ENCODE results near the gene TNMD. TPM values are rescaled to one million over a fixed set of nuclear protein-coding genes. Genes with fewer than 3 reads are reported as not detected.

TNMD gene
- total and polyA plus RNA-seq, 10 of the 15 experiments (the other 5 are each of a cell fraction or from before 2014, with no cell fraction given): not detected

DNA sequence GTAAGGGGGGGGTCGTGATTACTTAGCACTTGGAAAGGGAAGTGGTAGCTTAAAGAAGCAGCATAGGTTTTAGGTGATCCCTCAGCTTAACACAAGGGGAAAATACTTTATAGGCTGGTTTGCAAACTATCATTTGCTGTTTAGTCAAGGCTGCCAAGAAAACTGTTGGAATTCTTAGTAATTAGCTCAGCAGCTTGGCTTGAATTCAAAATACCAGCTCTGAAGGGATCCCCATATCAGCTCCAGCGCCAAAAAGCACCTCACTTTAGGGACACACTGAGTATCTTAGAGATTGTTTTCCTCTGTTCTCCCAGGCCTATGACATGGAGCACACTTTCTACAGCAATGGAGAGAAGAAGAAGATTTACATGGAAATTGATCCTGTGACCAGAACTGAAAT lies 8.8 kb downstream of the TNMD start:
- Histone ChIP-seq H3K27ac (ENCODE audit: control insufficient read depth, insufficient read depth) (no peak overlapping the region), H3K36me3 (ENCODE audit: control insufficient read depth in 2 of 2, insufficient read depth in 2 of 2, low read length in 1 of 2) (no peaks in the 10 kb centered on the region), H3K9ac (ENCODE audit: control insufficient read depth, insufficient read depth, low read length) (no peak overlapping the region), H3K4me1 (ENCODE audit: control insufficient read depth, insufficient read depth, low read length) (no peaks in the 10 kb centered on the region), H3K79me2 (ENCODE audit: control insufficient read depth, insufficient read depth, low read length) (no peaks in the 10 kb centered on the region), H3K9me3 (replicated peaks; ENCODE audit: control insufficient read depth, insufficient read depth, low read length) (no peaks in the 10 kb centered on the region), H2AFZ (ENCODE audit: control insufficient read depth, low read depth, low read length) (no peak overlapping the region), H4K20me1 (ENCODE audit: control insufficient read depth, insufficient read depth) (no peaks in the 10 kb centered on the region), H3K27me3 (replicated peaks in 1 of 2; ENCODE audit: control insufficient read depth in 2 of 2, insufficient read depth in 2 of 2, low read length in 1 of 2) (no peaks in the 10 kb centered on the region), H3K4me2 (ENCODE audit: control insufficient read depth, insufficient read depth) (no peak overlapping the region), H3K4me3 (no peak overlapping the region)
- DNase-seq (ENCODE audit: low read depth, low spot score) (no peak), ATAC-seq (no peak), FAIRE-seq (no peak)
- CTCF ChIA-PET: no interaction called here
- BruUV-seq (replicated peaks): no TSS peak
- in situ Hi-C loops (cut with MboI): no loop called here
- TF ChIP-seq SMARCA5 (IDR thresholded peaks at IDR 0.05) (no peak), SUPT20H (IDR thresholded peaks at IDR 0.05; ENCODE audit: borderline replicate concordance, control insufficient read depth, low read depth, low read length) (no peak)
- TF ChIP-seq, protein P1, sequence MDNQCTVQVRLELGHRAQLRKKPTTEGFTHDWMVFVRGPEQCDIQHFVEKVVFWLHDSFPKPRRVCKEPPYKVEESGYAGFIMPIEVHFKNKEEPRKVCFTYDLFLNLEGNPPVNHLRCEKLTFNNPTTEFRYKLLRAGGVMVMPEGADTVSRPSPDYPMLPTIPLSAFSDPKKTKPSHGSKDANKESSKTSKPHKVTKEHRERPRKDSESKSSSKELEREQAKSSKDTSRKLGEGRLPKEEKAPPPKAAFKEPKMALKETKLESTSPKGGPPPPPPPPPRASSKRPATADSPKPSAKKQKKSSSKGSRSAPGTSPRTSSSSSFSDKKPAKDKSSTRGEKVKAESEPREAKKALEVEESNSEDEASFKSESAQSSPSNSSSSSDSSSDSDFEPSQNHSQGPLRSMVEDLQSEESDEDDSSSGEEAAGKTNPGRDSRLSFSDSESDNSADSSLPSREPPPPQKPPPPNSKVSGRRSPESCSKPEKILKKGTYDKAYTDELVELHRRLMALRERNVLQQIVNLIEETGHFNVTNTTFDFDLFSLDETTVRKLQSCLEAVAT (IDR thresholded peaks at IDR 0.05): no peak
- POLR2A ChIA-PET: no interaction called here
- intact Hi-C loops (cut with micrococcal nuclease; ENCODE audit: unreplicated experiment): no loop called here
- WGBS (ENCODE audit: insufficient coverage, insufficient replicate concordance, low lambda C conversion rate, missing lambda C conversion rate): 0% methylated on average over 2 of the region's 2 CpGs
- SMC1A ChIA-PET (ENCODE audit: uncharacterized antibody, unreplicated experiment): no interaction called here
- RAD21 ChIA-PET (ENCODE audit: unreplicated experiment): no interaction called here

DNA sequence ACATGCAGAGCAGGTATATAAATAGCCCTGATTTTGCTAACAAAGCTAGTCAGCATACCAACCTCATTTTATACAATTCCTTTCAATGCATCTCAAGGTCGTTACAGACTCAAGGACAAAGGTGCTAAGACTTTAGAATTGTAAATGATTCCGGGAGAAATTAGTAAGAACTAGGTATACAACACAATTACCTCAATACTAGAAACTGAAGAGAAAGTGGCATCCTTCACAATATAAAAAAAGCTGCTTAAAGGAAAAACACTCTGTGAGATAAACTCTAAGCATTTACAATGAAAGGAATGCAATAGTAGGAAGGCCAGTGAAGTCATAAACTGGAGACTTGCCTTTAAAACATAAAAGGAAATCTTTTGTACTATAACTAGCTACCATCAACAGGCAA lies 11.9 kb downstream of the TNMD start:
- no peaks in the 10 kb centered on the region for H3K79me2 ChIP-seq (ENCODE audit: control insufficient read depth, insufficient read depth, low read length)
- FAIRE-seq (no peak), ATAC-seq (no peak), DNase-seq (ENCODE audit: low read depth, low spot score) (no peak)
- H3K4me3 ChIP-seq: no peak overlapping the region
- ChIA-PET POLR2A (no interaction called here), SMC1A (ENCODE audit: uncharacterized antibody, unreplicated experiment) (interaction anchor here (0.6 kb wide), 1 partner anchor 91 kb away, joined by 4 read pairs; no protein-coding TSS in a partner anchor), RAD21 (ENCODE audit: unreplicated experiment) (no interaction called here), CTCF (no interaction called here)
- no peak overlapping the region for H2AFZ ChIP-seq (ENCODE audit: control insufficient read depth, low read depth, low read length)
- no peak overlapping the region for H3K27ac ChIP-seq (ENCODE audit: control insufficient read depth, insufficient read depth)
- H3K9me3 ChIP-seq (replicated peaks; ENCODE audit: control insufficient read depth, insufficient read depth, low read length): no peaks in the 10 kb centered on the region
- no peaks in the 10 kb centered on the region for H3K4me1 ChIP-seq (ENCODE audit: control insufficient read depth, insufficient read depth, low read length)
- 27% methylated on average over 2 of the region's 2 CpGs for WGBS (ENCODE audit: insufficient coverage, insufficient replicate concordance, low lambda C conversion rate, missing lambda C conversion rate)
- in situ Hi-C loops (cut with MboI): no loop called here
- no peaks in the 10 kb centered on the region; a peak in 1 of 4 replicates for H3K27me3 ChIP-seq (replicated peaks in 1 of 2; ENCODE audit: control insufficient read depth in 2 of 2, insufficient read depth in 2 of 2, low read length in 1 of 2)
- no peak for TF ChIP-seq CBX3 (IDR thresholded peaks at IDR 0.05; ENCODE audit: borderline replicate concordance, low read depth)
- TF ChIP-seq TCF3 (IDR thresholded peaks at IDR 0.05; ENCODE audit: borderline replicate concordance, insufficient read depth, low read depth, low read length): no peak
- TF ChIP-seq, protein P2, sequence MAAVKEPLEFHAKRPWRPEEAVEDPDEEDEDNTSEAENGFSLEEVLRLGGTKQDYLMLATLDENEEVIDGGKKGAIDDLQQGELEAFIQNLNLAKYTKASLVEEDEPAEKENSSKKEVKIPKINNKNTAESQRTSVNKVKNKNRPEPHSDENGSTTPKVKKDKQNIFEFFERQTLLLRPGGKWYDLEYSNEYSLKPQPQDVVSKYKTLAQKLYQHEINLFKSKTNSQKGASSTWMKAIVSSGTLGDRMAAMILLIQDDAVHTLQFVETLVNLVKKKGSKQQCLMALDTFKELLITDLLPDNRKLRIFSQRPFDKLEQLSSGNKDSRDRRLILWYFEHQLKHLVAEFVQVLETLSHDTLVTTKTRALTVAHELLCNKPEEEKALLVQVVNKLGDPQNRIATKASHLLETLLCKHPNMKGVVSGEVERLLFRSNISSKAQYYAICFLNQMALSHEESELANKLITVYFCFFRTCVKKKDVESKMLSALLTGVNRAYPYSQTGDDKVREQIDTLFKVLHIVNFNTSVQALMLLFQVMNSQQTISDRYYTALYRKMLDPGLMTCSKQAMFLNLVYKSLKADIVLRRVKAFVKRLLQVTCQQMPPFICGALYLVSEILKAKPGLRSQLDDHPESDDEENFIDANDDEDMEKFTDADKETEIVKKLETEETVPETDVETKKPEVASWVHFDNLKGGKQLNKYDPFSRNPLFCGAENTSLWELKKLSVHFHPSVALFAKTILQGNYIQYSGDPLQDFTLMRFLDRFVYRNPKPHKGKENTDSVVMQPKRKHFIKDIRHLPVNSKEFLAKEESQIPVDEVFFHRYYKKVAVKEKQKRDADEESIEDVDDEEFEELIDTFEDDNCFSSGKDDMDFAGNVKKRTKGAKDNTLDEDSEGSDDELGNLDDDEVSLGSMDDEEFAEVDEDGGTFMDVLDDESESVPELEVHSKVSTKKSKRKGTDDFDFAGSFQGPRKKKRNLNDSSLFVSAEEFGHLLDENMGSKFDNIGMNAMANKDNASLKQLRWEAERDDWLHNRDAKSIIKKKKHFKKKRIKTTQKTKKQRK (IDR thresholded peaks at IDR 0.05; ENCODE audit: low read depth, low read length): no peak
- no peak for TF ChIP-seq IKZF1 (conservative IDR thresholded peaks at IDR 0.05)
- TF ChIP-seq EZH2 (IDR thresholded peaks at IDR 0.05; ENCODE audit: borderline replicate concordance, control insufficient read depth, low read depth, low read length): no peak
- TF ChIP-seq ZZZ3 (IDR thresholded peaks at IDR 0.05; ENCODE audit: control insufficient read depth, insufficient read length, low read depth): no peak
- TF ChIP-seq ASH2L (IDR thresholded peaks at IDR 0.05; ENCODE audit: borderline replicate concordance, low read depth): no peak
- no TSS peak for BruUV-seq (replicated peaks)
- no peak overlapping the region for H3K4me2 ChIP-seq (ENCODE audit: control insufficient read depth, insufficient read depth)
- no peak overlapping the region for H3K9ac ChIP-seq (ENCODE audit: control insufficient read depth, insufficient read depth, low read length)
- intact Hi-C loops (cut with micrococcal nuclease; ENCODE audit: unreplicated experiment): no loop called here
- no peaks in the 10 kb centered on the region for H3K36me3 ChIP-seq (ENCODE audit: control insufficient read depth in 2 of 2, insufficient read depth in 2 of 2, low read length in 1 of 2)
- no peaks in the 10 kb centered on the region for H4K20me1 ChIP-seq (ENCODE audit: control insufficient read depth, insufficient read depth)

Data from GM12878 (cell line).